RWPE2 (cell line): ENCODE results near the gene FGF1.

Experiments used
- ATAC-seq: fragments of 200-7000 bp; cut with Tn5 transposase; 3 replicates; pipeline ENCODE4 v1.9.1; 2021; ENCODE audit warnings: low read depth
- DNase-seq: peaks from one replicate; pipeline ENCODE4 v3.0.0-alpha.2; 2020; ENCODE audit warnings: low spot score
- H3K27ac ChIP-seq: fragments of 450-650 bp; 2 replicates; pipeline ENCODE4 v1.5.1; 2017; ENCODE audit warnings: mild to moderate bottlenecking; ENCODE audit not compliant: poor library complexity, severe bottlenecking
- H3K27me3 ChIP-seq: fragments of 250-450 bp; sonication (Bioruptor Pico); 2 replicates; pipeline ENCODE4 v1.5.1; 2021; ENCODE audit warnings: mild to moderate bottlenecking, moderate library complexity; ENCODE audit not compliant: insufficient read depth, poor library complexity, severe bottlenecking
- H3K36me3 ChIP-seq: fragments of 250-450 bp; sonication (Bioruptor Pico); 2 replicates; pipeline ENCODE4 v1.5.1; 2020; ENCODE audit warnings: low read depth, mild to moderate bottlenecking, moderate library complexity
- H3K4me1 ChIP-seq: fragments of 250-450 bp; sonication (Bioruptor Pico); 2 replicates; pipeline ENCODE4 v1.5.1; 2021; ENCODE audit warnings: mild to moderate bottlenecking, moderate library complexity; ENCODE audit not compliant: insufficient read depth, poor library complexity, severe bottlenecking
- H3K4me3 ChIP-seq: fragments of 250-450 bp; sonication (Bioruptor Pico); 2 replicates; pipeline ENCODE4 v1.5.1; 2021; ENCODE audit warnings: mild to moderate bottlenecking, moderate library complexity; ENCODE audit not compliant: severe bottlenecking
- H3K9me3 ChIP-seq: fragments of 250-450 bp; sonication (Bioruptor Pico); 2 replicates; pipeline ENCODE4 v1.5.1; 2021; ENCODE audit warnings: mild to moderate bottlenecking, moderate library complexity; ENCODE audit not compliant: severe bottlenecking
- TF ChIP-seq, protein P1 (sequence below): fragments of 450-650 bp; IDR thresholded peaks from one replicate; pipeline ENCODE4 v1.5.1; 2017; ENCODE audit warnings: mild to moderate bottlenecking, moderate library complexity; ENCODE audit not compliant: poor library complexity, severe bottlenecking

Gene FGF1

DNA sequence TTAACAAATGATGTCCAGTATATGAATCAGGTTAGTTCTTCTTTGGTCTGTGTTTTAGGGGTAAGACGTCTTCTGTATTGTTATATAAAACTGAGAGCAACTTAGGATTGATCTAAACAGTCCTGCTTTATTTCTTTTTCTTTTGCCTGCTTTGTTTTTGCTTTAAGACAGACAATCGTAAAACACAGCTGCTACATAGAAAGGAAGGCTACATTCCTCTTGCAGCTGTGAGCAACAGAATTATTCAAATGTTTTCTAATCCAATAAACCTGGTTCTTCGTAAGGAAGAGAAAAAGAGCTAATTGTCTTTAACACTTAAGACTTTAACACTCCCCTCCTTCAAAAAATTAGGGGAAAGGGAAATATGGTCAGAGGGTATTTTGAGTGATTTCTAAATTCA lies 14.6 kb downstream of the FGF1 start:
- Histone ChIP-seq H3K27me3 (no peaks in the 10 kb centered on the region), H3K27ac (peak overlapping the region; percentile 40), H3K4me1 (peaks cover 22% of the 10 kb centered on the region), H3K36me3 (no peaks in the 10 kb centered on the region), H3K4me3 (no peak overlapping the region), H3K9me3 (no peaks in the 10 kb centered on the region)
- DNase-seq: no peak
- TF ChIP-seq, protein P1, sequence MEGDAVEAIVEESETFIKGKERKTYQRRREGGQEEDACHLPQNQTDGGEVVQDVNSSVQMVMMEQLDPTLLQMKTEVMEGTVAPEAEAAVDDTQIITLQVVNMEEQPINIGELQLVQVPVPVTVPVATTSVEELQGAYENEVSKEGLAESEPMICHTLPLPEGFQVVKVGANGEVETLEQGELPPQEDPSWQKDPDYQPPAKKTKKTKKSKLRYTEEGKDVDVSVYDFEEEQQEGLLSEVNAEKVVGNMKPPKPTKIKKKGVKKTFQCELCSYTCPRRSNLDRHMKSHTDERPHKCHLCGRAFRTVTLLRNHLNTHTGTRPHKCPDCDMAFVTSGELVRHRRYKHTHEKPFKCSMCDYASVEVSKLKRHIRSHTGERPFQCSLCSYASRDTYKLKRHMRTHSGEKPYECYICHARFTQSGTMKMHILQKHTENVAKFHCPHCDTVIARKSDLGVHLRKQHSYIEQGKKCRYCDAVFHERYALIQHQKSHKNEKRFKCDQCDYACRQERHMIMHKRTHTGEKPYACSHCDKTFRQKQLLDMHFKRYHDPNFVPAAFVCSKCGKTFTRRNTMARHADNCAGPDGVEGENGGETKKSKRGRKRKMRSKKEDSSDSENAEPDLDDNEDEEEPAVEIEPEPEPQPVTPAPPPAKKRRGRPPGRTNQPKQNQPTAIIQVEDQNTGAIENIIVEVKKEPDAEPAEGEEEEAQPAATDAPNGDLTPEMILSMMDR: no peak
- ATAC-seq: no peak

DNA sequence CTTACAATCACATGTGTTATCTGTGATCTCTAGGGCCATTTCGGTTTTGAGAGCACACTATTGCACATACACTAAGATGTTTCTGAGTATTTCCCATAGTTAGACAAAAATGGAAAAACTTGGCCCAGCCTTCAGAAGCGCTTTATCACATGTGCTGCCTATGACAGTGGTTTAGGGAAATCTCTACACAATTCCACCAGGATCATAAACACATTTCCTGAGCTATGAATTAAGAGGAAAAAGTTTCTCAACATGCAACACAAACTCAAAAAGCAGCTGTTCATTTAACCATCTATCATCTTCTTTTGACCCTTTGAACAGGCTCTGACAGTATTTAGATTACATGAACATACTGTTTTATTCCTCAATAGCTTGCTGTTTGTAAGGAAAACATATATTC lies 15.1 kb downstream of the FGF1 start:
- TF ChIP-seq, protein P1: no peak
- no peaks in the 10 kb centered on the region for H3K27me3 ChIP-seq
- H3K36me3 ChIP-seq: no peaks in the 10 kb centered on the region
- ATAC-seq (no peak), DNase-seq (no peak)
- peak overlapping the region; percentile 40 for H3K27ac ChIP-seq
- no peaks in the 10 kb centered on the region for H3K9me3 ChIP-seq
- H3K4me3 ChIP-seq: no peak overlapping the region
- peaks cover 22% of the 10 kb centered on the region for H3K4me1 ChIP-seq

DNA sequence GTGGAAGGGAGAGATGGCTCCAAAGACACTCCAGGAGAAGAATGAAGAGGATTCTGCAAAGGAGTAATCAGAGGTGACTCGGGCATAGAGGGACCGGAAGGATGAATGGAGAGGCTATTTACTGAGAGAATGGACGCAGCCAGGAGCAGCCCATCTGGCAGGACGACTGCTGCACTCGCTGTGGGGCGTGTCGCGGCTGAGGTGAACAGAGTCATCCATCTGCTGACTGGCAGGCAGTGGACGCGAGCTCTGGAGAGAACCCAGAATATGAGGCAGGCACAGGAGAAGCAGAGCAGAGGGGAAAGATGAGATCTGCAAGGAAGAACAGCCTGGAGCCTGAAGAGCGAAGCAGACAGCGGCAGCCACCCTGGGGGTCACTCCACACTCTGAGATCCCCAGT lies 16.4 kb downstream of the FGF1 start:
- no peak for DNase-seq

DNA sequence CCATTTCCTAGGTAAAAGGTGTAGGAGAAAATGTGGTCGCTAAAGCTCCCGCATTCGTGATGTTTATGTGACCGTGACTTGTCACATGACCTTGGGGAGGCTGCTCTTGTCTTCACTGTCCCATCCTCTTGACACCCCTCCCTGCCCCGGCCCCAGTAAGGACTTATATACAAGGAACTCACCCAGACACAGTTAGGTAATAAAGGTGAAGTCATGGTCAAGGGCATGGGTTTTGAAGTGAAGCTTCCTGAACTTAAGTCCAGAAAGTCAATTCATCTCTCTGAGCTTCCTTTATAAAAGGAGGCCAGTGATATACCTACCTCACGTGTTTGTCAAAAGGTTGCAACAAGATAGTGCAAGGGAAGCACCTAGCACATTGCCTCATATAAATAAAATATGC lies 17.6 kb downstream of the FGF1 start:
- Histone ChIP-seq H3K9me3 (no peaks in the 10 kb centered on the region), H3K27ac (no peak overlapping the region), H3K36me3 (no peaks in the 10 kb centered on the region), H3K4me3 (no peak overlapping the region), H3K4me1 (peaks cover 14% of the 10 kb centered on the region), H3K27me3 (no peaks in the 10 kb centered on the region)
- ATAC-seq: no peak
- TF ChIP-seq, protein P1: no peak
- DNase-seq: no peak

More for the DNA sequence above, 16.4 kb downstream of the FGF1 start:
- TF ChIP-seq, protein P1: no peak
- no peak overlapping the region for H3K4me3 ChIP-seq
- H3K27ac ChIP-seq: no peak overlapping the region
- peaks cover 19% of the 10 kb centered on the region for H3K4me1 ChIP-seq
- no peaks in the 10 kb centered on the region for H3K27me3 ChIP-seq
- H3K36me3 ChIP-seq: no peaks in the 10 kb centered on the region
- no peak for ATAC-seq
- no peaks in the 10 kb centered on the region for H3K9me3 ChIP-seq

DNA sequence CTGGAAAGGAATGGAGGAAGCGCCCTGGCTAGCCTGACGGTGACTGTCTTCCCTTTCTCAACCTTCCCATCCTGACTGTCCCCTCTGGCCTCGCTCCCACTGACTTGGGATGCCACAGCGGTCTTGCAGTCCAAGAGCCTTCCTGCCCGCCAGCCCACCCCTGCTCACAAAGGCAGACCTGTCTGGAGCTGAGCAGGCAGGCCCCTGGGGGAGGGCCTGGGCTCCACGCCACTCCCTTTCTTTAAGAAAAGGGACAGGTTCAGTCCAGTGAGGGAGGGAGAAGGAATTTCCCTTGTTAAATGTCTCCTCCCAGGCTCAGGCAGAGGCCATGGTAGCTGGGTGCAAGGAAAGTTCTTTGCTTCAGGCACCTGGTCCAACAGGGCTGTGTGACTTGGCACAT lies 18.1 kb downstream of the FGF1 start:
- Histone ChIP-seq H3K9me3 (no peaks in the 10 kb centered on the region), H3K4me1 (peaks cover 14% of the 10 kb centered on the region), H3K27ac (no peak overlapping the region), H3K27me3 (no peaks in the 10 kb centered on the region), H3K36me3 (no peaks in the 10 kb centered on the region), H3K4me3 (no peak overlapping the region)
- ATAC-seq (no peak), DNase-seq (no peak)
- TF ChIP-seq, protein P1: no peak
